Peyer's patch (tissue), 4 donors: Measurements from ENCODE around the gene MLF2. TPM values are rescaled to one million over a fixed set of nuclear protein-coding genes. Genes with fewer than 3 reads are reported as not detected.

Experiments used
- DNase-seq, 3 donors: peaks; one replicate each; pipeline ENCODE4 v3.0.0-alpha.2; 2017 to 2019
- H3K27ac ChIP-seq, 4 donors: fragments of 200-600 bp; sonication (generic); one replicate each; pipeline ENCODE4 v1.5.1; 2016 to 2019
- H3K27me3 ChIP-seq, 2 donors: fragments of 200-600 bp; sonication (generic); one replicate each; pipeline ENCODE4 v1.5.1; 2019
- H3K36me3 ChIP-seq, 3 donors: fragments of 200-600 bp; sonication (generic); one replicate each; pipeline ENCODE4 v1.5.1; 2016 to 2019
- H3K4me1 ChIP-seq, 4 donors: fragments of 200-600 bp; sonication (generic); one replicate each; pipeline ENCODE4 v1.5.1; 2016 to 2019
- H3K4me3 ChIP-seq, 4 donors: fragments of 200-600 bp; sonication (generic); 1 replicate in 3 of 4; 2 replicates in 1 of 4; pipeline ENCODE4 v1.5.1; 2016 to 2019; ENCODE audit warnings: mild to moderate bottlenecking in 1 of 4
- H3K9me3 ChIP-seq, 4 donors: fragments of 200-600 bp; sonication (generic); one replicate each; pipeline ENCODE4 v1.5.1; 2016 to 2019; ENCODE audit warnings: mild to moderate bottlenecking in 1 of 4
- POLR2A ChIP-seq, 2 donors: fragments of 450-650 bp; IDR thresholded peaks; one replicate each; pipeline ENCODE4 v1.5.1; 2017; ENCODE audit warnings: antibody characterized with exemption in 2 of 2, mild to moderate bottlenecking in 2 of 2, moderate library complexity in 2 of 2
- total RNA-seq, 4 donors: library from RNA; depleted of rRNA; stranded (reverse); fragments of >200 nt; gene quantifications; one replicate each; pipeline ENCODE4 v1.1.0, GENCODE V29; 2016
- TF ChIP-seq, protein P1 (sequence below), 6 experiments: fragments of 450-650 bp in 4 of 6; fragments of 200-600 bp in 2 of 6; sonication (generic) in 1 of 6; IDR thresholded peaks; one replicate each; pipeline ENCODE4 v1.5.1; 2017 to 2019; ENCODE audit warnings: antibody characterized with exemption in 6 of 6, mild to moderate bottlenecking in 3 of 6, moderate library complexity in 1 of 6

MLF2 gene
- total RNA-seq, 4 donors from 2014 or later, result 94.9 to 212 (median 182) TPM

DNA sequence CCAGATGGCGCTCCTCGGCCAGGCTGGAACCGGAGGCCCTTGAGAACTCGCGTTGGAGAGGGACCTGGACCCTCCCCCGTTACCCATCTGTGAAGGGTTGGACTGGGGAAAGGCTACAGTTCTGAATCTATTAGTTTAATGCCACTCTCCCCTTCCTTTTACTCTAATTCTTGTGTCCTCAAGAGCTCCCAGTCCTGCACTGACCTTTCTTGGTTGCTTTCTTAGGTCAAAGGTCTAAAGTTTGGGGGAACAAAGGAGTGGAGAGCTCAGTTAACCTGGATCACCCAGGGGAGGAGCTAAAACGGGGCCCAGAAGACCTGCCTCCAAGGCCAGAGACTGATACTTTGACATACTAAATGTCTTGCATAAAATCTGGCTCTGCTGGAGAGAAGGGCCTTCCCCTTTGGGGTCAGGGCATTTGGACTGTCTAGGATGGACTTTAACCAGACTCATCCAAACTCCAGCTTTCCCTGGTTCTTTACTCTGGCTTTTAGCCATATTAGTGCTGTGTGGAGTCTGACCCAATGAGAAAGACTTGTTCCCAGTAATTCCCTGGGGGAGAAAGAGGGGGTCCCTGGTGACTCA lies 923 bp upstream of the MLF2 start:
- DNase-seq, result no peak
- peak overlapping the region in 1 of 4 donors; percentile 91 for H3K4me3 ChIP-seq
- H3K4me1 ChIP-seq, result peaks cover 0 to 16% (median 3%) of the 10 kb centered on the region in 4 donors
- H3K27me3 ChIP-seq, result no peaks in the 10 kb centered on the region
- H3K9me3 ChIP-seq, result no peaks in the 10 kb centered on the region
- TF ChIP-seq, protein P1, sequence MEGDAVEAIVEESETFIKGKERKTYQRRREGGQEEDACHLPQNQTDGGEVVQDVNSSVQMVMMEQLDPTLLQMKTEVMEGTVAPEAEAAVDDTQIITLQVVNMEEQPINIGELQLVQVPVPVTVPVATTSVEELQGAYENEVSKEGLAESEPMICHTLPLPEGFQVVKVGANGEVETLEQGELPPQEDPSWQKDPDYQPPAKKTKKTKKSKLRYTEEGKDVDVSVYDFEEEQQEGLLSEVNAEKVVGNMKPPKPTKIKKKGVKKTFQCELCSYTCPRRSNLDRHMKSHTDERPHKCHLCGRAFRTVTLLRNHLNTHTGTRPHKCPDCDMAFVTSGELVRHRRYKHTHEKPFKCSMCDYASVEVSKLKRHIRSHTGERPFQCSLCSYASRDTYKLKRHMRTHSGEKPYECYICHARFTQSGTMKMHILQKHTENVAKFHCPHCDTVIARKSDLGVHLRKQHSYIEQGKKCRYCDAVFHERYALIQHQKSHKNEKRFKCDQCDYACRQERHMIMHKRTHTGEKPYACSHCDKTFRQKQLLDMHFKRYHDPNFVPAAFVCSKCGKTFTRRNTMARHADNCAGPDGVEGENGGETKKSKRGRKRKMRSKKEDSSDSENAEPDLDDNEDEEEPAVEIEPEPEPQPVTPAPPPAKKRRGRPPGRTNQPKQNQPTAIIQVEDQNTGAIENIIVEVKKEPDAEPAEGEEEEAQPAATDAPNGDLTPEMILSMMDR (IDR thresholded peaks at IDR 0.05), result peak in 4 of 6 experiments; percentile 93 to 98 (median 96)
- TF ChIP-seq POLR2A (IDR thresholded peaks at IDR 0.05), result no peak
- peak overlapping the region; percentile 97 to 99 (median 98) for H3K27ac ChIP-seq
- peaks cover 0 to 29% (median 0%) of the 10 kb centered on the region in 3 donors for H3K36me3 ChIP-seq

DNA sequence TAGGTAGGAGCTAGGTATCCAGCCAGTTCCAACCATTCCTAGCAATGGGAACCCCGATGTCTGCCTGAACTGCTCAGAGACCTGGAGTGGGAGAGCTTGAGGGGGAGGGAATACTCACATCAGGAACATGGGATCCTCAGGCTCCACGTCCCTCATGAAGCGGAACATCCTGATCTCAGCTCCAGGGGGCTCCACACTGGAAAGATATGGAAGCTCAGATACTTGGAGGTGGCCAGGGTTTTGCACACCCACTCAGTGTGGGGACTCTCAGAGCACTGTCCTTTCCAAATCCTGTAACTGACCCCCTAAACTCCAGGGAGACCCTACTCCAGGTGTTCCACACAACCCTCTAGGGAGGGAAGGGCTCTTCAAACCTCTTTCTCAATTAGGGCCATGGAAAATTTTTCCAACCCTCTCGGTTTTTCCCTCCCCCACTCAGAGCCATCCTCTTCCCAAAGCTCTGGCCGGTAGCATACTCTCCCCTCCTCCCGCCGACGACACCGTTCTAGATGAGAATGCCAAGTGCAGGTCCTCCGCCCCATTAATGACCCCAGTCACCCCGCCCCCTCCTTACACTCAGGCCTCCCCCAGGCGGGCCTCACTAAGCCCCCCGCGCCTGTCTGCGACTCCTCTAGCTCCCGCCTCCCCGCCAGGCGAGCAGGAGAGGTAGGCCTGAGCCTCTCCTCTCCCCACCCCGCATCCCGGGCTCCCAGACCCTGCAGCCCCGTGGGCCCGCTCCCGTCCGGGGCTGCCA lies 597 bp downstream of the MLF2 start:
- Histone ChIP-seq H3K27me3 (no peaks in the 10 kb centered on the region), H3K4me1 (peaks cover 0 to 16% (median 3%) of the 10 kb centered on the region in 4 donors), H3K4me3 (peak overlapping the region; percentile 78 to 91 (median 86)), H3K27ac (peak overlapping the region; percentile 97 to 99 (median 98)), H3K9me3 (no peaks in the 10 kb centered on the region), H3K36me3 (peaks cover 0 to 44% (median 0%) of the 10 kb centered on the region in 3 donors)
- DNase-seq, result peak in 2 of 3 donors; percentile 32 to 61
- no peak for TF ChIP-seq POLR2A (IDR thresholded peaks at IDR 0.05)
- TF ChIP-seq, protein P1 (IDR thresholded peaks at IDR 0.05), result peak in 2 of 6 experiments; percentile 14 to 17

DNA sequence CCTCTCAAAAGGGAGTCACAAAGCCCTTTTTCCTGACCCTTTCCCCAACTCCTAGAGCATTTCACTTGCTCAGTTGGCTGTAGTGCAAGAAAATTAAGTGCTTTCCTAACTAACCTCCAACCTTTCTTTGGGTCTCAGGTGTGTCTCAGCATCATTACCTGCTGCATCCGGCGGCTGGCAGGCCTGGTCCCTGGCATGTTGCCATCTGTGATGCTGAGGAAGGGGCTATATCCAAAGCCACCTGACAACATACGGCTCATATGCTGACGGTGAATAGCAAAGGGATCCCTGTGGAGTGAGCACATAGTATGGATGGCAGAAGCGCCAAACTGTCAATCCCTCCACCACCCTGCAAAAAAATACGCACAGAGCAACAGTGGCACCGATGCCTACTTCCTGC lies 1.2 kb downstream of the MLF2 start:
- no peaks in the 10 kb centered on the region for H3K9me3 ChIP-seq
- H3K4me3 ChIP-seq, result peak overlapping the region in 2 of 4 donors; percentile 78 to 91
- H3K27ac ChIP-seq, result peak overlapping the region in 3 of 4 donors; percentile 97 to 99 (median 98)
- no peaks in the 10 kb centered on the region for H3K27me3 ChIP-seq
- no peak for DNase-seq
- peaks cover 0 to 16% (median 3%) of the 10 kb centered on the region in 4 donors for H3K4me1 ChIP-seq
- no peak for TF ChIP-seq POLR2A (IDR thresholded peaks at IDR 0.05)
- TF ChIP-seq, protein P1 (IDR thresholded peaks at IDR 0.05), result no peak
- H3K36me3 ChIP-seq, result peaks cover 0 to 50% (median 0%) of the 10 kb centered on the region in 3 donors

DNA sequence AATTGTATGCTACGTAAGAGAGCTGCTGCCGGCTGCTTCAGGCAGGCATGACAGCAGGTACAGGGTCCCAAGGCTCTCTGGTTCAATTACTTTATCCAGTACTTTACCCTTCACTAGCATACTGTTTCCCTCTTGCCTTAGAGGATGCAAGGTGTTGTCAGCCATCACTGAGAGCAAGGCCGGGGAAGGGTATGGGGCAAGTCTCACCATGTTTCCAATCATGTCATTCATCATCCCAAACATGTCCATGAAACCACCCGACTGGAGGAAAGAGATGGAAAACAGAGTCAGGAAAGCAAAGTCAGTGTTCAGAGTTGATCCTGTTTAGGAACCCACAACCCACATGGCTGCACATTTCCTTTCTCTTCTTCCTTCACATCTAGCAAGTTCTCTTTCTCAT lies 2.4 kb downstream of the MLF2 start:
- H3K4me3 ChIP-seq, result no peak overlapping the region
- H3K4me1 ChIP-seq, result peaks cover 0 to 16% (median 3%) of the 10 kb centered on the region in 4 donors
- H3K27me3 ChIP-seq, result no peaks in the 10 kb centered on the region
- H3K9me3 ChIP-seq, result no peaks in the 10 kb centered on the region
- H3K27ac ChIP-seq, result no peak overlapping the region
- TF ChIP-seq, protein P1 (IDR thresholded peaks at IDR 0.05), result no peak
- no peak for TF ChIP-seq POLR2A (IDR thresholded peaks at IDR 0.05)
- no peak for DNase-seq
- H3K36me3 ChIP-seq, result peaks cover 0 to 58% (median 0%) of the 10 kb centered on the region in 3 donors

DNA sequence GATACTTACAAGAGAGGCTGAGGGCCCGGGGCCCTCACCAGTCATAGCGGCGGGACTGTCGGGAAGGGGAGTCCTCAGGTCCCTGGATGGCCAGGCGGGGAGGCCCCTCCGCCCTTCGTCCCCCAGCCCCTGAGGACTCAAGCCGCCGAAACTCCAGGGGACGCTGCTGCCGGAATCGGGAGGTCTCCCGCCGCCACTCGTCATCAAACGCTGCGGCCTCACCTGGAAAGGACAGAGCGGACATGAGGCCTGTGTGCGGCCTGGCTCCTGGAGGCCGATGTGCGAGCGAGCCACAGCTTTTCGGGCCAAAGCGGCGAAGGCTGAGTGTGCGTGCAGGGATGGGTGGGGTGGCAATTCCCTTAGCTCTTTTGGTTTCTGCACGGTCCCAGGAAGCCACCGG lies 4.2 kb downstream of the MLF2 start:
- Histone ChIP-seq H3K27ac (no peak overlapping the region), H3K4me1 (peaks cover 0 to 11% (median 3%) of the 10 kb centered on the region in 4 donors), H3K4me3 (no peak overlapping the region), H3K9me3 (no peaks in the 10 kb centered on the region), H3K27me3 (no peaks in the 10 kb centered on the region), H3K36me3 (peaks cover 0 to 58% (median 0%) of the 10 kb centered on the region in 3 donors)
- TF ChIP-seq POLR2A (IDR thresholded peaks at IDR 0.05), result no peak
- TF ChIP-seq, protein P1 (IDR thresholded peaks at IDR 0.05), result no peak
- DNase-seq, result no peak
